GM18868 (cell line): ENCODE results near the gene C14orf119.
"Not testable (repeated sequence)": the region's sequence is repeated elsewhere in the genome, so short reads cannot be mapped to it uniquely, and the experiment has no call there.

Experiments used
- ATAC-seq: cut with Tn5 transposase; IDR thresholded peaks from one replicate; pipeline ENCODE4 v1.9.1; 2021; ENCODE audit warnings: mild to moderate bottlenecking, moderate library complexity; ENCODE audit not compliant: unreplicated experiment

Gene C14orf119

DNA sequence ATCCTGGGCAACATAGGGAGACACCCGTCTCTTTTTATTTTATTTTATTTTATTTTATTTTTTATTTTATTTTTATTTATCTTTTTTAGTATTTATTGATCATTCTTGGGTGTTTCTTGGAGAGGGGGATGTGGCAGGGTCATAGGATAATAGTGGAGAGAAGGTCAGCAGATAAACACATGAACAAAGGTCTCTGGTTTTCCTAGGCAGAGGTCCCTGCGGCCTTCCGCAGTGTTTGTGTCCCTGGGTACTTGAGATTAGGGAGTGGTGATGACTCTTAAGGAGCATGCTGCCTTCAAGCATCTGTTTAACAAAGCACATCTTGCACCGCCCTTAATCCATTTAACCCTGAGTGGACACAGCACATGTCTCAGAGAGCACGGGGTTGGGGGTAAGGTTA, 12.3 kb downstream of the C14orf119 start:
- not testable (repeated sequence) for ATAC-seq

- ATAC-seq: not testable (repeated sequence)
Measured at GRCh38 chr14:23108169-23108568, 12.9 kb downstream of the C14orf119 start.

DNA sequence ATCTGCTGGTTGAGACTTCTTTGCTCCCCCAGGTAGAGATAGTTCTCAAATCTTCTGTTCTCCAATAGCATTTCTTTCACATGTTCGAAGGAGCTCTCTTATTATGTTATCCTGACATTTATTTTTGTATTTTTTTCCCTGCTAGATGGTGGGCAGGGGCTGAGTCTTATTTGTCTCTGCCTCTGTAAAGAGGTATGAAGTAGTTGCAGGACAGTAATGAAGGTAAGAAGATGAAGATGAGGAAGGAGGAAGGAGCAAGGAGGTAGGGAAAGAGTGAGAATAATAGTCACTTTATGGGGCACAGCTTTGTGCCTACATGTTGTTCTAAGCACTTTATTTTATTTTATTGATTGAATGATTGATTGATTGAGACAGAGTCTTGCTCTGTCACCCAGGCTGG, 14.5 kb downstream of the C14orf119 start:
- ATAC-seq: no peak

- ATAC-seq: no peak
Measured at GRCh38 chr14:23110579-23111365, 15.5 kb downstream of the C14orf119 start.

- ATAC-seq: no peak
Measured at GRCh38 chr14:23112359-23113178, 17.3 kb downstream of the C14orf119 start.

GRCh38 chr14:23113431-23114119, 18.3 kb downstream of the C14orf119 start:
- no peak for ATAC-seq

DNA sequence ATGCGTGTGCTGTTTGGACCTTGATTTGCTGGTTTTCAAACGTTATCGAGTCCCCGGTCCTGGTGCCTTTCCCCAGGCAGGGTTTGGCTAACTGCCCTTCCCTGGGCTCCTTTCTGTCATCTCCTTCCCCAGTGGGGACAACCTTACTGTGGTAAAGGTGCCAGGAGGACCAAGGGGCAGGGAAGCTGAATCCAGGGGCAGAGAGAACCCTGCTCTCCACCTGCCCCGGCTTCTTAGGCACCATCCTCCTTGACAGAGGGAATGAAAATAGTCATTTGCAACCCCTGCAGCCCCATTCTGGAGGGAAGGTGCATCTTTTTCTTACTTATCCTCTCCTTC, 18.8 kb downstream of the C14orf119 start:
- no peak for ATAC-seq

DNA sequence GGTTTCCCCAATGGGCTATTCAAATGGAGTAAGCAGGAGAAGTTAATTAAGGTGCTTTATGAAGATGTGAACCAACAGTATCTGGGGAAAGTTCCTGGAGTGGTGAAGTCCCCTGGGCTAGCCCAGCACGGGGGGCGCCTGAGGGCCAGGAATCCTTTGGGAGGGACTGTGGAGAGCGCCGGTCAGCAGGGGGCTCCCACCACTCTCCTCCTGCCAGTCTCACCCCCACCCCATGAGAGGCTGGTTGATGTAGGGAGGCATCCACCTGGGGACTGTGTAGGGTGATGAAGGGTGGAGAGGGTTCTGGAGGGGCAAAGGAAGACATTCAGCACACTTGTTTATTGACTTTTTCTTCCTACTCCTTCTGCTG, 19.3 kb downstream of the C14orf119 start:
- no peak for ATAC-seq

GRCh38 chr14:23115039-23115731, 19.9 kb downstream of the C14orf119 start:
- ATAC-seq: no peak

GRCh38 chr14:23115918-23116317, 20.6 kb downstream of the C14orf119 start:
- no peak for ATAC-seq

GRCh38 chr14:23117371-23118020, 22.2 kb downstream of the C14orf119 start:
- no peak for ATAC-seq

- ATAC-seq: no peak
Measured at GRCh38 chr14:23118506-23119362, 23.4 kb downstream of the C14orf119 start, which contains the start of gene CEBPE. TSS of gene CEBPE (minus strand) at chr14:23119255. CDS start at chr14:23119091, 164 bp downstream.

DNA sequence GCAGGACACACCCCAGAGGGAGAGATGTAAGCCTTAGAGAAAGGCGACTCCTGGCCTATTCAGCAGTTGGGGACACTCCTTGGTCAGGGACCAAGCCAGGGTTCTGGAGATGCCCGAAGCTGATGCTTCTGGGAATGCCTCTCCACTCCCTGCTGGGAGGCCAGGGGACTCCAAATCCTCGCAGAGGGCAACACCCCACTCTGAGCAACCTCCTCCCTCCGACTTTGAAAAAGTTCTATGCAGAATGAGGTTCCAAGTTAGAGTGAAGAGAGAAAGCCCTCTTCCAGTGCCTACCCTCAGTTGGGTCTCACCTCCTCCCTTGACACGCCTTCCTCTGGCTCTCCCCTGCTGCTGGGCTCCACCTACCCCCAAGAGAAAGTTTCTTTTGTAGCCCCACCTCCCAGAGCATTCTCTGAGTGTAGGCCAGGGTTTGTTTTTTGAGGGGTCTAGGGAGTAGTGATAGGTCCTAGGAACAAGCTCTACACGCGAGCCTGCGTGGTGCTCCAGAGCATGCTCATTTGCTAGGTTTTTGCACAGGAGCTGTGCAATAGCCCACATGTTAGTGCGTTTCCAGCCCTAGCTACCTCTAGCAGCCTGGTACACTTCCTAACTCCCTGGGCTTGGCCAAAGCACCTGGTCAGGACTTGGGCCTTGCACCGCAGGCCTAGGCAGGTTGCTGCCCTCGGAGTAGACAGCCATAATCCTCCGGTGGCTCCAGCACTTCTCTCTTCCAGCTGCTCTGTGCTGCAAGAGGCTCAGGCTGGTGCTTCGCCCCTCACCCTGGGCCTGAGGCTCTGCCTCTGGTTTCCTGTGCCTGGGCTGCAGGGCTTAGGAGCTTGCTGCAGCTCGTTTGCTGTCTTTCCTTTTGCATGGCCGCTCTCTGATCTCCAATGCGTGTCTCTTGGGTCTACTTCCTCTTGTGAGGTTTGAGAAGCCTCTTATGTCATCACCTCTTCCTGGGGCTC, 24.3 kb downstream of the C14orf119 start:
- ATAC-seq: no peak

DNA sequence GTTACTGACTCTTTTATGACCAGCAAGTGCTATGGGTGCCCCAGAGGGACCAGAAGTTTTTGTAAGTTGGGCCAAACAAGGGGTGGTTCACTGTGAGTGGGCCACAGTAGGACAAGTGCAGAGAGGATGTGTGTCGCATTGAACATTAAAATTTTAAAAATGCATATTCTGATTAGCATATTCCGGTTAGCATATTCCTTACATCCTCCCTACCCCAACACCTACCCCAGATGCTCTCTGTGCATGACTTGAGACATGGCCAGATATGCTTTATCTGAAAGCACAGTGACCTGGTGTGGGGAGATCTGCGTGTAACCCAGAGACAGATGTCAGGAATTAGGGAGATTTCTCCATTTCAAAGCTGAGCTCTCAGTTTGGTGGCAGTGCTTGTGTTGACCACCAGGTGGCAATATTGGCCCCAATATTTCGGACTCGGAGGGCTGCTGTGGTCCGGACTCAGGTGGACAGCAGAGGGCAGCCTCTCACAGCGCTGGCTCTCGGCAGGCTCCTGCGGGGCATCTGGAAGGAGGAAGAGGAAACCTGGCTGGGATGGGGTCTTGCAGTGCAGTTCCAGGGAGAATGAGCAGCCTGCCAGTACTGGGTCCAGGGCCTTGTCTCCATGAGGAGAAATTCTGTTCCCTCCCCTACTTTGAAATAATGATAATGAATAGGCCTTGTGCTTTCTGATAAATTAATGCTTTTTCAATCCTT, 25.4 kb downstream of the C14orf119 start:
- ATAC-seq: peak; percentile 77

GRCh38 chr14:23121361-23121771, 26.1 kb downstream of the C14orf119 start:
- ATAC-seq: peak; percentile 55

- no peak for ATAC-seq
Measured at GRCh38 chr14:23122086-23122485, 26.8 kb downstream of the C14orf119 start.

DNA sequence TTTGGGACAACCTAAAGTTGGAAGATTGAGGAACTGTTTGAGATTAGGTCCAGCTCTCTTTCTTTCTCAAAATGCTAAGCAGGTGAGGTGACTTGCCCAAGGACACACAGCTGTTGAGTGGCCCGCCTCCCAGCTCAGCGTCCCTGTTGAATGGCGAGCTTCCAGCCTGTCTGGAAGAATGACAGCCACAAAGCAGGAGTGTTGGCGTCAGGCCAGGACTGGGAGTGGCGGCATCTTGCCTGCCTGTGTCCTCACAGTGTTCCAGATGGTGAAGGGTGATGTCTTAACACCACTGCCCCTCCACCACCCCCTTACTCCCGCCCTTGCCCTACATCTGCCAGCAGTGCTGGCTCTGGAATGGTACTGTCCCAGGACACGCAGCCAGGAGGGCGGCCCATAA, 28.1 kb downstream of the C14orf119 start:
- ATAC-seq: no peak
